Measurements from ENCODE around the gene ANKRD50. TPM values are rescaled to one million over a fixed set of nuclear protein-coding genes. Genes with fewer than 3 reads are reported as not detected.

Gene ANKRD50
- total and polyA plus RNA-seq, 3 donors from 2014 or later, result 26.8 to 43.6 (median 33.2) TPM

- intact Hi-C loops (cut with DNase I; ENCODE audit: low total_unique reads), result no loop called here
- Histone ChIP-seq H3K36me3 (ENCODE audit: low read depth, missing control alignments) (no peaks in the 10 kb centered on the region), H3K4me1 (no peaks in the 10 kb centered on the region), H3K27me3 (no peaks in the 10 kb centered on the region), H3K9me3 (no peaks in the 10 kb centered on the region), H3K4me3 (no peak overlapping the region), H3K27ac (no peak overlapping the region)
- DNase-seq, result no peak
- no peak for TF ChIP-seq POLR2A (IDR thresholded peaks at IDR 0.05)
- TF ChIP-seq, protein P1, sequence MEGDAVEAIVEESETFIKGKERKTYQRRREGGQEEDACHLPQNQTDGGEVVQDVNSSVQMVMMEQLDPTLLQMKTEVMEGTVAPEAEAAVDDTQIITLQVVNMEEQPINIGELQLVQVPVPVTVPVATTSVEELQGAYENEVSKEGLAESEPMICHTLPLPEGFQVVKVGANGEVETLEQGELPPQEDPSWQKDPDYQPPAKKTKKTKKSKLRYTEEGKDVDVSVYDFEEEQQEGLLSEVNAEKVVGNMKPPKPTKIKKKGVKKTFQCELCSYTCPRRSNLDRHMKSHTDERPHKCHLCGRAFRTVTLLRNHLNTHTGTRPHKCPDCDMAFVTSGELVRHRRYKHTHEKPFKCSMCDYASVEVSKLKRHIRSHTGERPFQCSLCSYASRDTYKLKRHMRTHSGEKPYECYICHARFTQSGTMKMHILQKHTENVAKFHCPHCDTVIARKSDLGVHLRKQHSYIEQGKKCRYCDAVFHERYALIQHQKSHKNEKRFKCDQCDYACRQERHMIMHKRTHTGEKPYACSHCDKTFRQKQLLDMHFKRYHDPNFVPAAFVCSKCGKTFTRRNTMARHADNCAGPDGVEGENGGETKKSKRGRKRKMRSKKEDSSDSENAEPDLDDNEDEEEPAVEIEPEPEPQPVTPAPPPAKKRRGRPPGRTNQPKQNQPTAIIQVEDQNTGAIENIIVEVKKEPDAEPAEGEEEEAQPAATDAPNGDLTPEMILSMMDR (IDR thresholded peaks at IDR 0.05), result no peak
- WGBS, 2 donors, result 93 to 97% methylated on average over 3 of the region's 3 CpGs
Observed at GRCh38 chr4:124642846-124643245, 69.7 kb downstream of the ANKRD50 start.

- Histone ChIP-seq H3K4me1 (no peaks in the 10 kb centered on the region), H3K36me3 (ENCODE audit: low read depth, missing control alignments) (no peaks in the 10 kb centered on the region), H3K9me3 (no peaks in the 10 kb centered on the region), H3K27me3 (no peaks in the 10 kb centered on the region), H3K4me3 (no peak overlapping the region), H3K27ac (no peak overlapping the region)
- no peak for DNase-seq
- intact Hi-C loops (cut with DNase I; ENCODE audit: low total_unique reads), result no loop called here
- 69 to 76% methylated on average over 4 of the region's 4 CpGs for WGBS, 2 donors
- TF ChIP-seq POLR2A (IDR thresholded peaks at IDR 0.05), result no peak
- TF ChIP-seq, protein P1 (IDR thresholded peaks at IDR 0.05), result no peak
Observed at GRCh38 chr4:124641715-124642381, 70.7 kb downstream of the ANKRD50 start.

DNA sequence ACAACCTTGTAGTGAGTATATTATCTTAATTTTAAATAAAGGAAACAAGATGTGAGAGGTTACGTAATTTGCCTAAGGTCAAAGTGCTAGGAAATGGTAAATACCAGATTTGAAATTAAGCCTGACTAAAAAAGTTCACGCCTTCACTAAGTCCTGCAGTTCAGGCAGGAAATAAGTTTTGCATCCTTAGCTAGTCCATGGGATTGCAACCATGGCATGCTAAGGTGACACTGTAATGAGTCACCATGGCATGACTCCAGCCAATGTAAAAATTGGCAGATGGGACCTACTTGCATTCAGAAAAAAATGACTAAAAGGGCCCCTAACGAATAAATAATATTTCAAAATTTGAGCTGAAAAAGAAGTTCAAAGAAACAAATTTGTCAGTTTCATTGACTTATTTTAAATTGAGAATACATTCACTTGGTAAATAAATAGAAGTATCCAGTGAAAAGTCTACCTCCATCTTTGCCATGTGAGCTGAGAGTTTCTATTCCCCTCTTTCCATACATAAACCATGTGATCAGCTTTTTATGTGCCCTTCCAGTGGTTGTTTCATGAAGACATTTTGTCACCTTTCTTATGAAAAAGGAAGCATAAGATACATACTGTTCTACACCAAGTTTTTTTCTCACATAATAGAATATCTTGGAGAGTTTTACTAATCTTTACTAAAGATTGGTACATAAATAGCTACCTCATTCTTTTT, 72.4 kb downstream of the ANKRD50 start:
- H3K36me3 ChIP-seq (ENCODE audit: low read depth, missing control alignments), result no peaks in the 10 kb centered on the region
- no peaks in the 10 kb centered on the region for H3K4me1 ChIP-seq
- intact Hi-C loops (cut with DNase I; ENCODE audit: low total_unique reads), result no loop called here
- no peak overlapping the region for H3K27ac ChIP-seq
- no peak overlapping the region for H3K4me3 ChIP-seq
- DNase-seq, result no peak
- no peaks in the 10 kb centered on the region for H3K27me3 ChIP-seq
- WGBS, 2 donors, result 83 to 84% methylated on average over 3 of the region's 3 CpGs
- no peaks in the 10 kb centered on the region for H3K9me3 ChIP-seq
- TF ChIP-seq, protein P1 (IDR thresholded peaks at IDR 0.05), result no peak
- no peak for TF ChIP-seq POLR2A (IDR thresholded peaks at IDR 0.05)

DNA sequence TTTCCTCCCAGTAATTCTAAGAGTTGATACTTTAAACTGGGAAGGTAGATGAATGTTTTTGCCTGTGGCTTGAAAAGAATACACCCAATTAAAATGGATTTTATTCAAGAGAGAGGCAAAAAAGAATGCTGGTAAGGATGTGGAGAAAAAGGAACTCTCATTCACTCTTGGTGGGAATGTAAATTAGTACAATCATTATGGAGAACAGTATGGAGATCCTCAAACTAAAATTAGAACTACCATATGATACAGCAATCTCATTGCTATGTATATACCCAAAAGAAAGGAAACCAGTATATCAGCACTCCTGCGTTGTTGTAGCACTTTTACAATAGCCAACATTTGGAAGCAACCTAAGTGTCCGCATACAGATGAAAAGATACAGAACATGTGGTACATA, 75.2 kb downstream of the ANKRD50 start:
- WGBS, 2 donors, result 92 to 93% methylated on average over 2 of the region's 2 CpGs
- no peaks in the 10 kb centered on the region for H3K9me3 ChIP-seq
- no peaks in the 10 kb centered on the region for H3K27me3 ChIP-seq
- no peak overlapping the region for H3K27ac ChIP-seq
- no peaks in the 10 kb centered on the region for H3K36me3 ChIP-seq (ENCODE audit: low read depth, missing control alignments)
- H3K4me1 ChIP-seq, result no peaks in the 10 kb centered on the region
- intact Hi-C loops (cut with DNase I; ENCODE audit: low total_unique reads), result no loop called here
- DNase-seq, result no peak
- TF ChIP-seq, protein P1 (IDR thresholded peaks at IDR 0.05), result no peak
- TF ChIP-seq POLR2A (IDR thresholded peaks at IDR 0.05), result no peak
- H3K4me3 ChIP-seq, result no peak overlapping the region

Data from testis (tissue), 3 donors.